ENCODE results near the gene MRPS2.

Gene MRPS2

DNA sequence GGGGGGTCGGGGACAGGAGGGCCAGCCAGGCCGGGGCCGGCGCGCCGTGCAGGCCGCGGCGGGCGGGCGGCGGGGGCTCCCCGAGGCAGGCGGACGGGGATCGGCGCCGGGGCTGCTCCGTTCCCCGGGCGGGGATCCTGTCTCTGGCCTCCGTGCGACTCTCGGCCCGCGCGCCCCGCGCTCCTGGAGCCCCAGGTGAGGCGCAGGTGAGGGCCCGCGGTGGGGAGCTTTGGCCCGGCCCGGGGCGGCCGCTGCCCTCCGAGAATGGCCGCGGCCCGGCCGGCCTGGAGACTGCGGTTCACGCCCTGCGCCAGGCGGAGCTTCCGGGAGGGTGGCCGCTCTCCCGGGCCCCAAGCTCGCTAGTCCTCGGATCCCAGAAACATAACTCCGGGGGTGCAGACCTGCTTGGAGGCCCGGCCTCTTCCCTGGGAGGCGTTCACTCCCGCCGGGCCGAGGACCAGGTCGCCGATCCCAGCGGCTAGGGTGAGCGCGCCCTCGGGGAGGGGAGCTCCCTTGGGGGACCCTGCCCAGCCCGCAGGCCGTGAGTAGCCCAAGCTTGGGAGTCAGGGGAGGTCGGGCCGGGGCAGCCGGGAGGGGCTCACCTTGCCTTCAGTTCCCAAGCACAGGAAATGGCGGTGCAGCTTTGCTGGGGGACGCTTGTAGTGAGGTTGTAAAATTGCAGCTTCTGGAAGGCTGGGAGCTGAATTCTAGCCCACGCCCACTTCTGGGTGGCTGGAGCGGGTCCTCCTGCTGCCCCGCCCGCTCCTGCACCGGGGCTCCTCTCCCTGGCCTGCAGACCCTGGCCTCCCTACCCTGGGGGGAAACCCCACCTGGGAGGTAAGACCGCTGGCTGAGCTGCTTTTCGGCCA, 20.2 kb upstream of the MRPS2 start:
- no peak for DNase-seq (ENCODE audit: low read depth in 2 of 2)

DNA sequence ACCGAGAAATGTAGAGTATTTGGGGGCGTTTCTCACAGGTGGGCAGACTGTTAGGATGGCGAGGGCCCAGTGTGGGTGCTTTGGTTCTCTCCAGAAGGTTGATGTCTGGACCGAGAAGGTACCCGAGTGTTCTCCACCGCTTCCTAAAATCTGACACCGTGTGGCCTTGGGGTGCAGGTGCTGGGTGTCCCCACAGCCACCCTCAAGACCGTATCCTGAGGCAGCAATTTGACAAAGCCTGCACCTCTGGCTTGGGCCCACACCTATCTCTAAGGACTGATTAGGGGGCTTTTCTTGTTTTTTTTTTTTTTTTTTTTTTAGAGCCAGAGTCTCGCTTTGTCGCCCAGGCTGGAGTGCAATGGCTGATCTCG, 19.6 kb upstream of the MRPS2 start:
- no peak for DNase-seq (ENCODE audit: low read depth in 2 of 2)

DNA sequence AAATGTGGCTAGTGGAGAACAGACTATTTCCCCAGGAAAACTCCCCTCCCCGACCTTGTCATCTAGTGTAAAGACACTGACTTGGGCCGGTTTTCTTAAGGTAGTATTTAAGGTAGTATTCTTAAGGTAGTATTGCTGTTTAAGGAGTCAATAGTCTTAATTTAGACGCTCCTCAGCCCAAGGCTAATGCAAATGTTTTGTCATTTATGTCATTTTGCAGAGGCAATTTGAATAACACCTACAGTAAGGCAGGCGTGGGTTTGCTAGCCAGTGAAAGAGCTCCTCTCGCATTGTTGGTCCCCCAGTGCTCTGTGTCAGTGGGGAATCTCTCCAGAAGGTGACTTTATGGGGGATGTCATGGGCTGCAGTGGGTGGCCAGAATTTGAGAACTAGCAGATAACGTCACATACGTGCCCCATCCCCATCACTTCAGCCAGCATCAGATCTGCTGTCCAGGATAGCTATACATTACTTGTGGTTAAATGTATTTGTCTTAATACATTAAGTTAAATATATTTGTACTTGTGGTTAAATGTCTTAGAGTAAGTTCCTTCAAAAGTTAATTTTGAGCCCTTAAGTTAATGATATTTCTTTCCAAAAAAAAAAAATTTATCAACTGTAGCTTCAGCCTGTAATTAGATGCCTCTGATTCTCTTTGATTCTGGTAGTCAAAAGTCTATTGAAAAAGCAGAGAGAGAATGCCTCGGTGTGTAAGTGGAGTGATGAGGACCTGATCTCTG, 18.3 kb upstream of the MRPS2 start:
- DNase-seq (ENCODE audit: low read depth in 2 of 2) = no peak

DNA sequence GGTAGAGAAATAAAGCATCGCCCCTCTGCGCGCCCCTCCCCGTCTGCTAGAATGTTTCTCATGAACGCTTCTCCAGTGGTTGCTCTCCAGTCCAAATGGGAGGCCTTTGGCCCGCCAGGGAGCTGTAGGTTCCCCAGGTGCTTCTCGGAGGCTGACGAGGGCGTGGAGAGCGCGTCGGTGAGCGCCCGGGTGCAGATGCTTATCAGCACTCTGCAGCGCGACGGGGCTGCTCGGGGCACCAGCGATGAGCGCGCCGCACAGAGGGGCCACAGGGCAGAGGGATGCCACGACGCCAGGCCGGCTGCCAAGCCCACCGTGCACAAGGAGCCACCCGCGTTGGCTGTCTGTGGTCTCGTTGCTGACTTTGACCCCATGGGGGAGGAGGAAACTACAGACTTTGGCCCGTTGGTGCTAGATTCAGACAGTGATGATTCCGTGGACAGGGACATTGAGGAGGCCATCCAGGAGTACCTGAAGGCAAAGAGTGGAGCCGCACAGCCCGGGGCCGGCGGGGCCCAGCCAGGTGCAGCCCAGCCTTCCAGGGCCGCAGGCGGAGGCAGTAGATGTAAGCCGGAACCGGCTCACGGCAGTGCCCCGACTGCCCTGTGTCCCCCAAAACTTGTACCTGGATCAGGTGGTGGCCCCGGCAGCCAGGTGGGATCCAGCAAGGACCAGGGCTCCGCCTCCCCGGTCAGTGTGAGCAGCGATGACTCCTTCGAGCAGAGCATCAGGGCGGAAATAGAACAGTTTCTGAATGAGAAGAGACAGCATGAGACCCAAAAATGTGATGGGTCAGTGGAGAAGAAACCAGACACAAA, 15.8 kb upstream of the MRPS2 start:
- no peak for DNase-seq (ENCODE audit: low read depth in 2 of 2)

DNA sequence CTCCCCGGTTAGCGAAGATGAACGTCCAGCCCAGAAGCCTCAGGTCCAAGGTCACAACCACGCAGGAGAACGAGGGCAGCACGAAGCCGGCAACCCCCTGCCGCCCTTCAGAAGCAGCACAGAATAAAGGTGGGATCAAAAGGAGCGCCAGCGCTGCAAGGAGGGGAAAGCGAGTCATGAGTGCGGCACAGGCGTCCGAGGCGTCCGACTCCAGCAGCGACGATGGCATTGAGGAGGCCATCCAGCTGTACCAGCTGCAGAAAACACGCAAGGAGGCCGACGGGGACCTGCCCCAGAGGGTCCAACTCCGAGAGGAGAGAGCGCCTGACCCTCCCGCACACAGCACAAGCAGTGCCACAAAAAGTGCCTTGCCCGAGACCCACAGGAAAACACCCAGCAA, 15.1 kb upstream of the MRPS2 start:
- DNase-seq (ENCODE audit: low read depth in 2 of 2) = no peak

DNA sequence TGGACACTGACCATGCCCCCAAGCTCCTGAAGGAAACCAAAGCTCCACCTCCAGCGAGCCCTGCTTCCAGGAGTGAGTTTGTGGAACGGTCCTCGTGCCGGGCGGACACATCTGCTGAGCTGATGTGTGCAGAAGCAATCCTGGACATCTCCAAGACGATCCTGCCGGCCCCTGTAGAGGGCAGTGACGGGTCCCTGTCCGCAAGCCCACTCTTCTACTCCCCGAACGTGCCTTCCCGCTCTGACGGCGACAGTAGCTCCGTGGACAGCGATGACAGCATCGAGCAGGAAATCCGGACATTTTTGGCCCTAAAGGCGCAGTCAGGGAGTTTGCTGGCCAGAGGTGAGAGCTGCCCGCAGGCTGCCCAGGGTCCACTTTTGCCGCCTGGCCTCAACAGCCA, 14.7 kb upstream of the MRPS2 start:
- no peak for DNase-seq (ENCODE audit: low read depth in 2 of 2)

DNA sequence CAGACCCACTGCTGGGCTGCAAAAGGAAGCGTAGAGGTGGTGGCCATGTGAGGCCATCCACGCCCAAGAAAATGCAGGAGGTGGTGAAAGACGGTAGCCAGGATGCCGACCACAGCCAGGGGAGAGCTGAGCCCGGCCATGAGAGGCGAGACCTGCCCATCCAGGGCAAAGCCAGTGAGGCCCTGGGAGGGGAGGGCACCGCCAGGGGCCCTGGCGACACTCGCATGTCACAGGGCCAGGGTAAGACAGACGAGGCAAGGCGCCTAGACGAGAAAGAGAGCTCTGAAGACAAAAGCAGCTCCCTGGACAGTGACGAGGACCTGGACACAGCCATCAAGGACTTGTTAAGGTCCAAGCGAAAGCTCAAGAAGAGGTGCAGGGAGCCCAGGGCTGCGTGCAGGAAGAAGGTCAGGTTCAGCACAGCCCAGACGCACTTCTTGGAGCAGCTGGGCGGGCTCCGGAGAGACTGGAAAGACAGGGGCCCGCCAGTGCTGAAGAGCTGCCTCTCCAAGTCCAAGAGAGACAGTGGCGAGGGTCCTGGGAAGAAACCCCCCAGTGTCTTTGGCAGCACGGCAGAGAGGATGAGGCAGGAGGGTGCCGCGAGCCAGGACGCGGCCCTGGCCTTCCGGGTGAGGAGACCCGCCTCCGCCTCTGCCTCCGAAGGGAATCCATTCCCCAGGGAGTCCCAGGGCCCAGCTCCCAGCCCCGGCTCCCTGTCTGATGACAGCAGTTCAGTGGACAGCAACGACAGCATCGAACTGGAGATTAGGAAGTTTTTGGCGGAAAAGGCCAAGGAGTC, 14.0 kb upstream of the MRPS2 start:
- DNase-seq (ENCODE audit: low read depth in 2 of 2) = no peak

DNA sequence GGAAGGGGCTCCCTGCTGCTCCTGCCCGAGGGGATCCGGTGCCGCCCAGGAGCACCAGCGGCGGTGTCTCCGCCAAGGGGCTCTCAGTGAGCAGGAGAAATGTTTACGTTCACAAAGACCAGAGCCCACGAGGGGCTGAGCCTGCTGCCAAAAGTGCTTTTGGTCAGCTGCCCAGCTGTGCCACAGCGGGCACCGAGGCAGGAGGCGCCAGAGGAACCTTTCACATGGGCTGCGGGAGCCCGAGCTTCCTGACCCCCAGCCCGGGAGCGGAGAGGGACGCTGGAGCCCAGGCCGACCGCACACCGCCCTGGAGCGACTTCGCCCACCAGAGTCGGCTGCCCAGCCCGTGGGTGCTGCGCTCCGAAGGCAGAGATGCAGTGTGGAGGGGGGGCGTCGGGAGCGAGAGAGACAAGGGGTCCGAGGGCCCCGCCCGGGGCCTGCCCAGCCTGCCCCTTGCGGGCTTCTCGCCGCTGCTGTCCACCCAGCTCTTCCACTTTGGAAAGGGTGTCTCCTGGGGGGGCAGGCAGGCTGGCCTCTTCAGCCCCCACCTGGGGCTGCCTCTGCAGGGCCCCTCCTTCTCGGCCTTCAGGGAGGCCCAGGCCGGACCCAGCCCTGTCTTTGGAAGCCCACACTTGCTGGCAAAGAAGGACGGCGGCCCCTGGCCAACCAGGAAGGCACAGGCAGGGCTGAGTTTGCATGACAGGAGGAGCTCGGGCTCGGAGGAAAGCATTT, 13.0 kb upstream of the MRPS2 start:
- no peak for DNase-seq (ENCODE audit: low read depth in 2 of 2)

DNA sequence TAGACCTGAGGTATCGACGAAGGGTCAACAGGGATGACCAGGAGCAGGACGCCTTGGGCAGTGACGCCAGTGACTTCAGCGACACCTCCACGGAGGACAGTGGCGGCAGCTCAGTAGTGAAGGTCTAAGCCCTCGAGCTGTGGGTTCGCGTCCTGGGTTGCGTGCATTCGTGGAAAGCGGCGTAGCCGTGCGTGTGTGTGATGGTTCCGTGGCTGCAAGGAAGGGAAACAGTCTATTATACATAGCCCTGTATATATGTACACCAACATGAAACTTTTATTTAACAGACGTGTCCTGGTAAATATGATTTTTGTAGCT, 12.5 kb upstream of the MRPS2 start:
- DNase-seq (ENCODE audit: low read depth in 2 of 2) = no peak

DNA sequence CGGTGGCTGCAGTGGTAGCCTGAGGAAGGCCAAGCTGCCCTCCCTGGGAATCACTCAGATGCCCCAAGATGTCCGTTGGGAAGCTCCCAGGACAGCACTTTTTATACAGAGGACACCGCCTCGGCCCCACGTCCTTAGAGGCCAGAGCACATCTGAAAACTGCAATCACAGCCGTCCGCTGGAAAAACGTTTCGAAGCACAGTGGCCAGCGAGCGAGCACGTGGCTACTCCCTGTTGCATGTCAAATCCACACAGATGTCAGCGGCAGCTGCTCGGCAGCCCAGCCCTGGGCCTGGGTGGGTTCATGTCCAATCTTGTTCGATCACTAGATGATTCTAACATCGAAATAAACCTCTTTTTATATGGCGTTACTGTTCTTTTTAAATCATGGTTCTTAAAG, 12.0 kb upstream of the MRPS2 start:
- no peak for DNase-seq (ENCODE audit: low read depth in 2 of 2)

DNA sequence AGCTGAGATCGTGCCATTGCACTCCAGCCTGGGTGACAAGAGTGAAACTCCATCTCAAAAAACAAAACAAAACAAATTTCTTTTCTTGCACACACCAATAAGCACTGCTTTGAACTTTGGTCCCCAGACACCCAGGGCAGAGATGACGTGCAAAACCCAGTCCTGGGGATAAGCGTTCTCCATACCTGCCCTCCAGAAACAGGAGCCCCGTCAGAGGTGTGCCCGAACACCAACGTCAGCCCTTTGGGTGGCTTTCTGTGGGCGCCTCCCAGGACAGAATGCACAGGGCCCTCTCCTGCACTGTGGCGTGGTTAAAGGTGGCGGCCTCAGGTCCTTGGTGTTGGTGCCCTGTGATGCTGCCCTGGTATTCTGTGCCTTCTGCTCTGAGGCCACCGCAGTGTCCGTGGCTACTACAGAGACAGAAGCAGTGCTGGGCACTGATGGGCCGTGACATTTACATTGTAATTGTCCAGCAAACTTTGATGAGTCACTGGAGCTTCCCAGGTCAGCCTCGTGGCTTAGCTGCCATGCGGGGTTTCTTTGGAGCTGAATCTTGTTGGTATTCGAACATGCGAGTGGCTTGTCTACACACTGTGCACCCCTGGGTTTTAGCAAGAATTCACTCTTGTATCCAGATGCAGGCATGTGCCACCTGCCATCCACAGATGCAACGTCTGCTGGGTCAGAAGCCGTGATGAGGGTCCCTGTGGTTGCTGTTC, 11.1 kb upstream of the MRPS2 start:
- no peak for DNase-seq (ENCODE audit: low read depth in 2 of 2)

DNA sequence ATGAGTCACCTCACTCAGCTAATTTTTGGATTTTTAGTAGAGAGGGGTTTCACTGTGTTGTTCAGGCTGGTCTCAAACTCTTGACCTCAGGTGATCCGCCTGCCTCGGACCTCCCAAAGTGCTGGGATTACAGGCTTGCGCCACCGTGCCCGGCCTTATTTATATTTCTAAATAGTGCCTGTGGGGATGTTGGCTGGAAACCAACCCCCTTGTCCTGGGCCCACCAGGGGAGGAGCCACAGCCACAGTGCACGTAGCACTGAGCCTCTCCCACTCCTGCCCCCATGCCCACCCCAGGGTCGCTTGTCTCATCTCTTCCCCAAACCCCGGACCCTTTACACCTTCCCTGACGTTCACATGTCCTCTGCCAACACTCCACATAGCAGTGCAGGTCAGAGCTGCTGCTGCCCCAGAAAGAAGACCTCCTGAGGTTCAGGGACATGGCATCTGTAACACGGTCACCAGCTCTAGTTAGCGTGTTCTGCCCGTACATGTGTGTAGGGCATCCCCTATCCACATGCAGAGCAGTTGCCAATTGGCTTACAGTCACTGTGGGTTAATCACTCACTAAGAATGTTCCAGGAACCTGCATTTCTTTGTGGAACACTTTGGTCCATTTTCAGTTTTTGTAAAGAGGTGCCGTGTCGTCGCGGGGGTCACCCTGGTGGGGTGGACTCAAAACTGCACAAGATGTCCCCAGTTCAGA, 10.2 kb upstream of the MRPS2 start:
- DNase-seq (ENCODE audit: low read depth in 2 of 2) = no peak

DNA sequence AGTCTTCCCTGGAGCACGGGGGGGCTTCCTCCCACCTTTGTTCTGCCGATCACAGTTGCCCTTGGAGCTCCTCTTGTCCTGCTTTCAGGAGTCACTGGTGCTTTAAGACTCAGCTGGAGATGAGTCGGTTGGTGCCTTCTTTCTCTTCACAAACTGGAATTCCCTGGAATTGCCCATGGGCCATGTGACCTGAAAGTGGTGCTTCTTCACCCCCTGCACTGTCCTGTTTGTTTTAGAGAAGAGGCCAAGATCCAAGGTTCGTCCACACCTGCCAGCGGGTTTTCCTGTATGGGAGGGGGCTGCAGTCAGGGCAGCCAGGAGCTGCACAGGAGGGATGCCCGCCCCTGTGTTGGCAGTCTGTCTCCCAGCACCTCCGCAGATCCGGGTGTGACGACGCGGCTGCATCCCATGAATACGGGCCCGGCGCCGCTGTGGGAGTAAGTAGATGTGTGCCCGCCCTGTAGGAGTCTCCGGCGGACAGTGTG, 9.5 kb upstream of the MRPS2 start:
- no peak for DNase-seq (ENCODE audit: low read depth in 2 of 2)

DNA sequence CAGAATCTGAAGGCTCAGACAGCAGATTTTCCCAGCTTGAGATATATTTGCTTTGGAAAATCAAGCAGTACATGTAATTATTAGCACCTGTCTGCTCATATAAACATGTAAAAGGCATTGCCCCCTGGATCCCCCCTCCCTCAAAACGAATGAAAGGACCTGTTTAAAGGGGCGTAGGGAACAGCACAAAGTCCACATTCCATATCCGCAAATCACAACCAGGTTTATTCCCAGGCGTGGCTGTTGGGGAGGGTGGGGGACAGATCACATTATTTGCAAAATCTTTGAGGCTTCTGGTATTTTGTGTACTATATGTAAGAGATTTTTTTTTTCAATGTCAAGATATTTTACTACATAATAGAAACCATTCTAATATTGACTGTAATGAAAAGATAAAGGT, 8.7 kb upstream of the MRPS2 start:
- no peak for DNase-seq (ENCODE audit: low read depth in 2 of 2)

DNA sequence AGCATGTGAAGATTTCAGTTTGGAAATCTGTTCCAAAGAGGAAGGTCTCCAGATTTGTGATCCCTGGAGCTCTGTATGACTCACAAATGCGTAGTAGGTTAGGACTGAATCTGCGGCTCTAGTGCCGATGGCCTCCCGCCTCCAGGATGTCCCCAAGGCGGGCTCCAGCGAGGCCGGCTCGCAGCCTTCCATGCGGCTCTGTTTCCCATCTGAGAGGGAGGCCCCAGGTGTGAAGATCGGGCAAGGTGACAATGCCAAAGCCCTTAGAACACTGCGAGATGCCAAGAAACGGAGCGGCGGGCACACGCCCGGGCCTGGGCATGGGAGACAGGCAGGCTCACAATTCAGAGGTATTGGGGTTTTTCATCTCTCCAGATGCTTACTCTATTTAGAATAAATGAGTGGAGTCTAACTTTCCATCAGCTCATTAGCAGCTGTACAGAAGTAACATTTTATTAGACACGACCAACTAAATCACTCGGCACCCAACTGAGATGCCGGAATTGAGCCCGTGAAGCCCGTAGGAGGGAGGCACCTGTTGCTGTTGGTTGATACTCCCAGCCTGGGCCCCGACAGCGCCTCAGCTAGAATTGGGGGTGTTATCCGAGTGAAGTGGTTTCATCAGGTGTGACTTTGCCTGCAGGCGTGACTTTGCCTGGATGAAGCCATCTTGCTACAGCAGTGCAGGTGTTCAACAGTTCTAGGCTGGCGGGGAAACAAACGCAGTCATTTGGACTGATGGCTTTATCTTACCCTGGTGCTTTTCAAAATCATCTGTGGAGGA, 7.4 kb upstream of the MRPS2 start:
- DNase-seq (ENCODE audit: low read depth in 2 of 2) = no peak

DNA sequence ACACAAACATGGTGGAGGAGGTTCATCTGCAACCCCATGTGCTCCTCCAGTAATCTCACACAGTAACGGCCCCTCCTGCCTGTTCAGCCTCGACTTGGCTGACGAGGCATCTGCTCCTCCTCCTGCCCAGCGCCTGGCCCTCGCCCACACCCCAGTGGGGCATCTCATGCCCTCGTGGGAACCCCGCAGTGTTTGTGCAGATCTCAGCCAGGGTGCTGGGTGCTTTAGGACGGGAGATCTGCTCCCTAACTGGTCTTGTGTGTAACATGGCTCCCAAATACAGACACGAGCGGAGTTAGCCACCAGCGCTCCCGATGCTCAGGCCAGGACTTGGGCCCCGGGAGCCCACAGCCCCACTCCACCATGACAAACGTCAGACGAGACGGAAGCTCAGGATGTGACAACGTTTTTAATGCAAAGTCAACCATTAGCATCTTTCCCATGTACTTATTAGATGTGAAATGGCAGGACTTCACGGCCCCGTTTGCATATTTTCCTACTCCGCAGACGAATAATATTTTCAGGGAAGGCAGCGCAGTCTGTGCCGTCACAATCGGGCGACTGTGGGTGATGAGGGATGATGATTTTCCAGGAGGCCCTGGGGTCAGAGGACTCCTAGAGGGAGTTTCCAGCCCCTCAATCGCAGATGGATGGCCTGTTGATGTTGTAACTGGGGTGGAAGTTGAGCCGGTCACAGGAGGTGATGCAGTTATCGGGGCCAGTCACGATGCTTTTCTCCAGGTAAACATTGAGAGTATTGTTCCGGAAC, 5.5 kb upstream of the MRPS2 start:
- DNase-seq (ENCODE audit: low read depth in 2 of 2) = no peak

DNA sequence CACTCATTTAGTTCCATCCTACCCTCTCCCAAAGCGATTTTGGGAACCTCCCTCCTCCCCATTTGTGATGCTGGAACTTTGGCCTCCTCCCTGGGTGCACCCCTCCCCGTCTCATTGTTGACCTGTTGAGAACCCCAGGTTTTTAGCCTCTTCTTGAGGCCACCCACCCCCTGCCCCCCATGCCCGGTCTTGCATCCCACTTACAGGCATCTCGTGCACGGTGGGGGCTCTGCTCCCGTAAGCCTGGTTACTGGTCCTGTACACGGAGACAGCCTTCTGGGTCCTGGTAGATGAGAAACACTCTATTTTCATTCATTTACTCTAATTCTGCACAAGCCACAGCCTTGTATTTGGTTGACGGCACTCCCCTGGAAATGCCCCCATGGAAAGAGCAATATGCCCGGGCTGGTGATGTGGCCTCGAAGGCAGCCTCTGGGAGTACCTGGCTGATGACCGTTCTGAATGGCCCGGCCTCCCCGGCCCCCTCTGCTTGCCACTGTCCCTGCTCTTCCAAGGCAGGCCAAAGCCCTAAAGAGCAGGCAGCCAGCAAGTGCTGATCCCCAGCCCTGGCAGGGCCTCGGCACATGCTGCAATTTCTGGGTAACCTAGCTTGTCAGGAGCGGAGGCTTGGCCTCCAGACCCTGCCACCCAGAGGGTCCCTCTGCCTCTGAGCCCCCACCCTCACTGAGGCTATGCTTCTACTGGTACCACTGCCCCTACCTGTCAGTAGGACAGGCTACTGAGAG, 1.9 kb upstream of the MRPS2 start:
- DNase-seq (ENCODE audit: low read depth in 2 of 2) = no peak

All from stimulated activated CD8-positive, alpha-beta memory T cell treated with anti-CD3 and anti-CD28 coated beads, Interleukin-15, amount 100 ng/mL, for 48 hours (primary cell).